Activated T-helper 9 cell treated with anti-CD3 and anti-CD28 coated beads, Interleukin-2, amount 50 U/mL, for 16 hours (primary cell): ENCODE measurements around the gene MSI2.

ENCODE experiments used
- DNase-seq: peaks from one replicate; pipeline ENCODE4 v3.0.0-alpha.2; 2020; ENCODE audit warnings: low read depth

Gene MSI2

GRCh38 chr17:57463103-57463885 lies 207.0 kb downstream of the MSI2 start:
- peak; percentile 68 for DNase-seq

GRCh38 chr17:57464191-57464864 lies 208.0 kb downstream of the MSI2 start:
- DNase-seq = no peak

DNA sequence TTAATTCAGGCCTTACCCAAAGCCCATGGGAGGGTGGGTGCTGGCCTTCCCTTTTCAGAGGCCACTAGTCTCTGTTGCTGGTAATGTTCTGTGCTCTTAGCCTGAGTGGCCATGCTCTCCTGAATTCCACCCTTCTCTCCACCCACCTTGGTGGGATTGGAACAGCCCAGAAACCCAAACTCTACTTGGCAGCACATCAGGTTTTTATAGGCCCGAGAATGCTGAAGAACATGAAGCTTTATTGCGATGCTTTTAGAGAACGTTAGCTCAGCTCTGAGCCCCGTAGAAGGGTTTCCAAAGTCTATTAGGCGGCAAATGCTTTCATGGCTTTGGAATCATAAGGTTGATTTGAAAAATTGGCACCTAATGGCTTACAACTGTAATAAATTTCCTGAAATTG lies 209.3 kb downstream of the MSI2 start:
- no peak for DNase-seq

DNA sequence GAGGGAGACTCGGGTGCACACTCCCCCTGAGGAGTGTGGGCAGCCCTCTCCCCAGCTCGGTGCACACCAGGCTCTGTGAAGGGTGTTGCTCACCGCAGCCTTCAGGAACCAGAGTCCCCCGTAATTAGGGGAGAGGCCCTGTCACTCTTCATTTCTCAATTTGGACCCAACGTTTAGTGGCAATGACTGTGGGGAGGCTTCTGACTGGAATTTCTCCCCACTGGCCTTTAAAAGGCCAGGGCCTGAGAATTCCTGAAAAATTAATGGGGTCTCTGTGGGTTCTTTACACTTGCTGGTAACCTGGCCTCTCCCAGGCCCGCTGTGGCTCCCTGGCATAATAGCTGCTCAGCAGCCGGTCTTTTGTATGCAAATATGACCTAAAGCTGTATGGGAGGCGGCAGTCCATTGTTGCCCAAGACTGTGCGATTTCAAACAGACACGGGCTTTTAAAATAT lies 209.7 kb downstream of the MSI2 start:
- DNase-seq = no peak

- DNase-seq = no peak
Observed at GRCh38 chr17:57466521-57466920, 210.2 kb downstream of the MSI2 start.

GRCh38 chr17:57467226-57467625 lies 210.9 kb downstream of the MSI2 start:
- DNase-seq = no peak

GRCh38 chr17:57467801-57468200 lies 211.5 kb downstream of the MSI2 start:
- DNase-seq = no peak

DNA sequence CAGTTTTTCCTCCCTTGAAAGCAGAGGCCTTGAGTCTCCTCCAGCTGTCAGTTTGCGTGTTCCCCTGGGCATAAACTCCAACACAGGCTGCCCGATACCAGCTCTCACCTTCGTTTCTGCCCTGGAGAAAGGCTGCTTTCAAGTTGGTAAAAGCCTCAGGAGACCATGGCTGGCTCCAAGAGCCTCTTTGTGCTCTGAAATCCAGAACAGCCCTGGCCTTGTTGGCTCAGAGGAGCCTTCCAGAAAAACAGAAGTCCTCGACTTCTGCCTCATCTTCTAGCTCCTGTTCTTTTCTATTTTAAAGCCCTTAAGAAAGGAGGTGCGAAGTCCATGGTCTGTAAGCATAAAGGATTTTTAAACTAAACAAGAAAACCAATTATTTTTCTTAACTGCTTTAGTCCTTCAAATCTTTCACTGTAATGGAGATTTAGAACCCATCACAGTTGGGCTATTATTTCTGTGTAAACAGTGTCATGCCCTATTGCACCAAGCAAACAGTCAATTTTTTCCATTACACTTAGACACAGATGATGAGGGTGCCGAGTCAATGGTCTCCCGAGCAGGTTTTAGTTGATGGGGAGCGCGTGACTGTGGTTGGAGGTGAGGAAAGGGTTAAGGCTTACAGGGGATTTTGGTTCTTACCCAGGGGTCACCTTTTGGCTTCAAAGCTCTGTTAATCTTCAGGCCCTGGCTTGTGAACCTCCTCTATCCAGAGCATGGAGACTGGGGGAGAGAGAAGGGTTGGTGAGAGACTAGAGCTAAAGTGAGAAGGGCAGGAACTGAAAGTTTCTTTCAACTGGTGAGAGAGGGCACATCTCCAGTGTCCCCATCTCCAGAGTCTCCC lies 212.8 kb downstream of the MSI2 start:
- DNase-seq = no peak

DNA sequence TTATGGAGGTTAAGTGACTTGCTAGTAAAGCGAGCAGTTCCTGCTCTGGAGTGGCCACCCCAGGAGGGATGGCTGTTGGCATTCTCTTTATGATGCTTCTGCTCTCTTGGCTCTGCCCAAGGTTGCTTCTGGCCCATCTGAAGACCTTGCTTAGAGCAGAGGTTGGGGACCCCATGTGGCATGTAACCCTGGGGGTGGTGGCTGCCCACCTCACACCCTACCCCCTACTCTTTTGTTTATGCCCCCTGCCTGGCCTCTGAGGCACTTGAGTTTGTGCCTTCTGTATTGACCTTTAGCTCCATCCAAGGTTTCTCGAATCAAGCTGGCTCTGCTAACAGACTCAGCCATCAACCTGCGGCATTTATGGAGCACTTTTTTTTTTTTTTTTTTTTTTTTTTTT lies 214.6 kb downstream of the MSI2 start:
- no peak for DNase-seq

DNA sequence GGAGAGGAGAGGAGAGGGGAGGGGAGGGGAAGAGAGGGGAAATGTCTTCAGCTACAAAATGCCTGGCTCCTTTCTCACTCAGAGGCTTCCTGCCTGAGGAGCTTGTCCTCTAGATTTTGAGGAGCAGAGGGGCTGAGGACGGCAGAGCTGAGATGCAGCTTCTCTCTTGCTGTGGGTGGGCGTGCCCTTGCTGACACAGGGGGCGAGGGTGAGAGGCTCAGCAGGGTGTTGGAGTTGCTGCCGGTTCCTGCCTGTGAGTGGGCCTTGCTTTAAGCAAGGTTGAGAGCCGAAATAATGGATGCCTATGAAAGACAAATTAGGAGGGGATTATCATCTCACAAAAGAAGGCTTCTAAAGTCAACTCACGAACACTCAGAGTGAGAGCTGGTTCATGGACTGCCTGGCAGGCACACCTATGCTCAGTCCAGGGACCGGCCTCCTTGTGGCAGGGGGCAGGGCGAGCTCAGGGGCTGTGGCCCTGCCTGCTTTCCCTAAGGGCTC lies 215.6 kb downstream of the MSI2 start:
- no peak for DNase-seq

DNA sequence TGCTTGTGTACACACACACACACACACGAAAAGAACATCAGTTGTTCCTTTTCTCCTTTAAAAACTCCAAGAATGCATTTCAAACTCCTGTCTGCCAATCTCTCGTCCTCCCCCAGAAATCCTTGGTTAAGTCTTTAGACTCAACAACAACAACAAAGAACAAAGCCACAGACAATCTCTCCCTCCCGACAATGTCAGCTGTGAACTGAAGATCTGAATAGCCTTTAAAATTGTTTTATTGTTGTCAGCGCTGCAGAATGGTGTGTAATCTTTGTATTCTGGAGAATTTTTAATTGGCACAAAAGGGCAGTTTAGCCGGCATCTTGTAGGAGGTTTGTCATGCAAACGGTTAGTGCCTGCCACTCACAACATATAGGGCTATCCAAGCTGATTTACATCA lies 219.5 kb downstream of the MSI2 start:
- no peak for DNase-seq

GRCh38 chr17:57477522-57478362 lies 221.4 kb downstream of the MSI2 start:
- DNase-seq = no peak

DNA sequence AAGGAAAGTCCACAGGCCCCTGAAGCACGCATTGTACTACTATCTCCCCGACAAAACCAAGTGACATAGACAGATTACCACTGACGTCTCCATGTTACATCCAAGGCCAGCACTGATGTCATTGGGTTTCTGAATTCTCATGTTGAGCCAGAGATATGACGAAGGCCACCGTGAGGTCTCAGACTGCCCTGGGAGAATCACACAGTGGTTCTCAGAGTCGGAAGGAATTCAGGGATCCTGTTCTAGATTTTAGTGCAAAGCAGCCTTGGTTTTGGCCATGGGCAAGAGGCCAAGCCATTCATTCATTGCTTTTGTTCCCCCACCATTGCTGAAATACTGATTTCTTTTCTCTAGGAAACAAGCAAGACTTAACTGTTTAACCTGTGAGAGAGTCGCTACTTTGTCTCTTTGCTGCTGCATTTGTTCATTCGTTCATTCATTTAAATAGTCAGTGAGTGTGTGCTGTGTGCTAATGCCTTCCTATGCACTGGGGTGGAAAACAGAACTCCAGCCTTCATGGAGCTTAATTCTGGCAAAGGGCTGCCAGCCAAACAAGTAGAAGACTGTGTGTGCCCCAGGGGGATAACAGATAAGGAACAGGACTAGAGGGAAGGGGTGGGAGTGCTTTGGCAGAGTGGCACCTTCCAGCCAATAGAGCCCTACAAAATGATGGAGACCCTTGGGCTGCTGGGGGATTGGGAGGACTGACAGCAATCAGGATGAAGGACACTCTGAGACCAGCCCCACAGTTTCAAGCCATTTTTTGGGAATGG lies 222.3 kb downstream of the MSI2 start:
- DNase-seq = no peak

DNA sequence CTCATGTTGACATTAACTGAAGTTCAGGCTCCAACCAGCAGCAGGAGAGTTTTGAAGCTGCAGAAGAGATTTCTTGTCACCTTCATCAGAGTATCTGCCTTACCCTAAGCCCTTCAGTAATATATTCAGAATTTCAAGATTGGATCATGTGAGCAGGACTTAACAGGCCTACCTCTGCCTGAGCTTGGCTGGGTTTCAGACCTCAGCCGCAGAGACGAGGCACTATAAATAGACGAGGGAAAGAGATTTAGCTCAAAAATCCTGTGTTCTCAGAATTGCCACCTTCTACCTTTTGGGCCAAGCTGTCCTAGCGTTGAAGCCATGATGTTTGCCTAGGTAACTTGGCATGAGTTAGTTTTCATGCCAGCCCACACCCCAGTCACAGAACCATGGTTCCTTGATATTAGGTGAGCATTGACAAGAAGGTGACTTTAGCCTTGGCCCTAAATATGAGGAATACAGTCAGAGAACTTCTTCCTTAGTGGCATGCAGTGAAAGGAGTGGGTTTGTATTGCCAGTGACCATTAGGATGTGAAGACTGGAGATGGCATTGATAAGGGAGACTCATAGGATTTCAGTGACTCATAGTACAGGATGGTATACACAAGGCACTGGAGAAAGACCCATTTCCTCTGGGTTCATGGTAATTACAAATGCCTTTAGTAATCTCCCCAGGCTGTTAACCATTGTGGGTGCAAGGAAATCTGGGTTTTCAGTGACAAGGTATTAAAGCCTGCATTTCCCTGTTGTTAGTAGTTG lies 224.3 kb downstream of the MSI2 start:
- DNase-seq = no peak

DNA sequence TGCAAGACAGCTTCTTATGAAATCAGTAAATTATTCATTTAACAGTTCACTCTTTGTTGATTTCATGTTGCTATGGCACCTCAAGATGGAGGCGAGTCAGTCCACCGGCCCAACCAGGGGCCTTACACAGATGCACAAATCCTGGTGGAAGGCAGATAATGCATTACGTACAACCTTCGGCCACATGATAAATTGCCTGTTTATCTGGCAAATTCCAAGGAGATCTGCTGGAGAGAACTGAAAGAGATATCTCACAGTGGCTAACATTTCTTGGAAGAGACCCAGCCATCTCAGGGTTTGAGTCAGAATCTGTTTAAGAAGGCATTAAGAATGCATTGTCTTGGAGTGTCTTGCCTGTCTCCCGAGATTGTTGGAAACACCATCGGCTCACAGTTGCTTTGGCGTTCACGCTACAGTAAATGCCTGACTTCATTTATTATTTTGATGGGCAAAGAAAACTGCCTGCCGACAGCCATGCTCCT lies 225.6 kb downstream of the MSI2 start:
- no peak for DNase-seq

- DNase-seq = no peak
Observed at GRCh38 chr17:57482657-57483056, 226.3 kb downstream of the MSI2 start.

DNA sequence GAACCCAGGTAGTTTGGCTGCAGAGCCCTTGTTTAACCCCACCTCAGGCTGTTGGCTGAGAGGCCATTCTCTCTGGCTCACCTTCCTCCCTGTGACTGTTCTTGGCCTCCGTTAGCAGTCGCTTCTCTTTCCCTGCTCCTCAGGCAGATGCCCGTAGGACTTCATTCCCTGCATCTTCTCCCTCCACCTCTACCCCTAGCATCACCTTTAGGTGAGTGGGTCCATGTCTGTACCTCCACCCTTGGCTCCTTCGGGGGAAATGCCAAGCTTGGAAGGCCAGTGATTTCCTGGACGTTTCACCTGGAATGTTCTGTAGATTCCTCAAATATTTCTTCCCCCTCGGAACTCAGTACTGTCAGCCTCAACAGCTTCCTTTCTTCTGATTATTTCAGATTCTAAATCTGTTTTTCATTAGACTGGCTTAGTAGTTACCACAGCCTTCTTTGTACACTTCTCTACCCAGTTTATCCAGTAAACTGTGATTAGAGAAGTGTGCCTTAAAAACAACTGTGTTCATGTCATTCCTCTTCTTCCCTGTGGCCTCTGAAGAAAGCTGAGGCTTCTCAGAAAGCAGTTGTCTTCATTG lies 227.9 kb downstream of the MSI2 start:
- DNase-seq = no peak

DNA sequence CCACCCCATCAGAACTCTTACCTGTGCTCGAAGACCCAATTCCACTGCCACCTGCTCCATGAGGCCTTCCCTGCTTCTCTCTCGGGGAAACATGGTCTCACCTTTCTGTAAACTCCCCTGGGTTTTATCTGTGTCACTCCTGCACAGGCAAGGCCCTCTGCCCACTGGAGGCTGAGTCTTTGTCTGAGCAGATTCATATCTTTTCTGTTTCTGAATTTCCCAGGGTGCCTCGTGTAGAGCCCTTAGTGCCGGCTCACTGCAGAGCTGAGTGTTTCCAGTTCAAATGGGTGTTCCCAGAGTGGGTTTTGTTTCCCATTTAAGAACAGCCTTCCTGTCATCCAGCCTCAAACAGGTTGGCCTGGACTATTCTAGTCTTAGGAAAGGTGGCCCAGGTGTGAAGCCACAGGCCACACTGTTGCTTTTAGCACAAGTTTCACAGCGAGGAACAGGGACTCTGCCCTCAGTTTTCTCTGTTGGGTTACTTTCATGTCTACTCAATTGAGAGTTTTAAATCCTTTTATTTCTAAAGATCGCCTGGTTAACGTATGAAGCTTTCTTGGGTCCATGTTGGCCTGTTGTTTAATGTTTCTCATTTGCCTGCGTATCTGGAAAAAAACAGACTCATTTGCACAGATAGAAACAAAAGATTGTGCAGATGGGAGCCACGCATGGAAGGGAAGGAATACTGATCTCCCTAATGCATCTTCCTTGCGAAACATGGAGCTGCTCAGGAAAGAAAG lies 228.7 kb downstream of the MSI2 start:
- no peak for DNase-seq

GRCh38 chr17:57485566-57485865 lies 229.2 kb downstream of the MSI2 start:
- no peak for DNase-seq
